GM23248 (cell line): ENCODE results near the gene FABP6. TPM values are rescaled to one million over a fixed set of nuclear protein-coding genes. Genes with fewer than 3 reads are reported as not detected.

Experiments used
- DNase-seq: peaks from one replicate; pipeline ENCODE4 v3.0.0-alpha.2; 2015
- H2AFZ ChIP-seq: fragments of 200-600 bp; sonication (generic); 2 replicates; pipeline ENCODE4 v1.6.1; 2016; ENCODE audit warnings: antibody characterized with exemption
- H3F3A ChIP-seq: fragments of 200-600 bp; sonication (generic); 2 replicates; pipeline ENCODE4 v1.6.1; 2016; ENCODE audit warnings: mild to moderate bottlenecking, antibody characterized with exemption, mixed run types; ENCODE audit not compliant: insufficient read depth
- H3K27ac ChIP-seq: fragments of 200-600 bp; sonication (generic); 2 replicates; pipeline ENCODE4 v1.5.1; 2016; ENCODE audit warnings: mild to moderate bottlenecking
- H3K27me3 ChIP-seq: fragments of 200-600 bp; sonication (generic); replicated peaks from 2 replicates; pipeline ENCODE4 v1.6.1; 2016; ENCODE audit warnings: mild to moderate bottlenecking; ENCODE audit not compliant: insufficient read depth
- H3K36me3 ChIP-seq: fragments of 200-600 bp; sonication (generic); 2 replicates; pipeline ENCODE4 v1.6.1; 2016; ENCODE audit warnings: low read depth, mild to moderate bottlenecking
- H3K4me1 ChIP-seq: fragments of 200-600 bp; sonication (generic); 2 replicates; pipeline ENCODE4 v1.6.1; 2016; ENCODE audit warnings: mild to moderate bottlenecking; ENCODE audit not compliant: insufficient read depth
- H3K4me2 ChIP-seq: fragments of 200-600 bp; sonication (generic); one replicate; pipeline ENCODE4 v1.6.1; 2016; ENCODE audit warnings: mild to moderate bottlenecking; ENCODE audit not compliant: unreplicated experiment
- H3K4me3 ChIP-seq: fragments of 200-600 bp; sonication (generic); 2 replicates; pipeline ENCODE4 v1.5.1; 2016; ENCODE audit warnings: mild to moderate bottlenecking
- H3K79me2 ChIP-seq: fragments of 200-600 bp; sonication (generic); 2 replicates; pipeline ENCODE4 v1.6.1; 2016; ENCODE audit warnings: mild to moderate bottlenecking; ENCODE audit not compliant: insufficient read depth
- H3K9ac ChIP-seq: fragments of 200-600 bp; sonication (generic); 2 replicates; pipeline ENCODE4 v1.6.1; 2016; ENCODE audit warnings: mild to moderate bottlenecking
- H3K9me2 ChIP-seq: fragments of 200-600 bp; sonication (generic); 2 replicates; pipeline ENCODE4 v1.6.1; 2016; ENCODE audit warnings: mixed run types, mild to moderate bottlenecking, moderate library complexity; ENCODE audit not compliant: insufficient read depth
- H3K9me3 ChIP-seq: fragments of 200-600 bp; sonication (generic); one replicate; pipeline ENCODE4 v1.6.1; 2017; ENCODE audit warnings: low read depth
- H4K20me1 ChIP-seq: fragments of 200-600 bp; sonication (generic); 2 replicates; pipeline ENCODE4 v1.6.0; 2016; ENCODE audit not compliant: insufficient read depth
- EZH2 ChIP-seq: fragments of 200-600 bp; sonication (generic); IDR thresholded peaks from 2 replicates; pipeline ENCODE4 v1.6.1; 2018; ENCODE audit warnings: antibody characterized with exemption, mild to moderate bottlenecking; ENCODE audit not compliant: insufficient read depth, poor library complexity, severe bottlenecking
- EZH2phosphoT487 ChIP-seq: fragments of 200-600 bp; sonication (generic); IDR thresholded peaks from 2 replicates; pipeline ENCODE4 v1.6.1; 2018; ENCODE audit warnings: antibody characterized with exemption, moderate library complexity, mild to moderate bottlenecking, low read depth; ENCODE audit not compliant: insufficient read depth
- WGBS, 2 experiments: methylation state at CpG; one replicate each; pipeline ENCODE4 v1.1.6; 2015 to 2017; ENCODE audit warnings: low lambda C conversion rate in 2 of 2, low coverage in 1 of 2; ENCODE audit errors: missing lambda C conversion rate in 2 of 2; 5-methylcytosine and 5-hydroxymethylcytosine counted together
- in situ Hi-C: fragments of 300-500 bp; cut with MboI; formaldehyde crosslinking; loops from 2 replicates; pipeline ENCODE4 v1.15.0; 2020
- polyA plus RNA-seq: library from polyadenylated mRNA; unstranded; fragments of >200 nt; fragmentation: Nextera tagmentation; extraction: Ambion mirVana; gene quantifications from 2 replicates; pipeline ENCODE4 v1.2.1, GENCODE V29; 2016
- total RNA-seq: library from RNA; depleted of rRNA; stranded (reverse); fragments of >200 nt; shearing (Covaris generic); gene quantifications from 2 replicates; pipeline ENCODE4 v1.2.3, GENCODE V29; 2014

The FABP6 gene
- total and polyA plus RNA-seq, 2 experiments from 2014 or later, result not detected

GRCh38 chr5:160235731-160236130, 6.4 kb downstream of the FABP6 start:
- DNase-seq, result no peak
- Histone ChIP-seq H3K79me2 (no peaks in the 10 kb centered on the region), H3K36me3 (no peaks in the 10 kb centered on the region), H3K4me1 (no peaks in the 10 kb centered on the region), H3K9me3 (no peaks in the 10 kb centered on the region), H4K20me1 (no peaks in the 10 kb centered on the region), H3K27me3 (peaks cover 6% of the 10 kb centered on the region; the same call in 1 of the 2 replicates), H3K9me2 (no peaks in the 10 kb centered on the region), H3K4me2 (no peak overlapping the region), H3F3A (no peaks in the 10 kb centered on the region), H3K4me3 (no peak overlapping the region), H2AFZ (no peak overlapping the region), H3K9ac (no peak overlapping the region), H3K27ac (no peak overlapping the region)
- WGBS, 2 experiments, result 80 to 88% methylated on average over 4 to 5 of the region's 5 CpGs
- in situ Hi-C loops, result no loop called here
- TF ChIP-seq EZH2 (no peak), EZH2phosphoT487 (no peak)

GRCh38 chr5:160237571-160238093, 8.3 kb downstream of the FABP6 start:
- Histone ChIP-seq H3K36me3 (no peaks in the 10 kb centered on the region), H3K27ac (no peak overlapping the region), H3K27me3 (peaks cover 6% of the 10 kb centered on the region), H2AFZ (no peak overlapping the region), H3K79me2 (no peaks in the 10 kb centered on the region), H3K9ac (no peak overlapping the region), H4K20me1 (no peaks in the 10 kb centered on the region), H3K9me3 (no peaks in the 10 kb centered on the region), H3K4me1 (no peaks in the 10 kb centered on the region), H3K9me2 (no peaks in the 10 kb centered on the region), H3K4me2 (no peak overlapping the region), H3K4me3 (no peak overlapping the region), H3F3A (no peaks in the 10 kb centered on the region)
- TF ChIP-seq EZH2phosphoT487 (no peak), EZH2 (no peak)
- in situ Hi-C loops, result no loop called here
- no peak for DNase-seq
- WGBS, 2 experiments, result 67 to 69% methylated on average over 5 of the region's 5 CpGs

GRCh38 chr5:160240350-160240749, 11.0 kb downstream of the FABP6 start:
- Histone ChIP-seq H3K9ac (no peak overlapping the region), H3K36me3 (no peaks in the 10 kb centered on the region), H3K9me2 (no peaks in the 10 kb centered on the region), H3K4me1 (no peaks in the 10 kb centered on the region), H3K27ac (no peak overlapping the region), H3K4me2 (no peak overlapping the region), H2AFZ (no peak overlapping the region), H3F3A (no peaks in the 10 kb centered on the region), H4K20me1 (no peaks in the 10 kb centered on the region), H3K4me3 (no peak overlapping the region), H3K79me2 (no peaks in the 10 kb centered on the region), H3K9me3 (no peaks in the 10 kb centered on the region), H3K27me3 (peaks cover 7% of the 10 kb centered on the region)
- DNase-seq, result no peak
- in situ Hi-C loops, result no loop called here
- WGBS, 2 experiments, result 24 to 26% methylated on average over 3 of the region's 3 CpGs
- TF ChIP-seq EZH2phosphoT487 (no peak), EZH2 (no peak)

GRCh38 chr5:160242145-160242544, 12.8 kb downstream of the FABP6 start:
- DNase-seq, result peak; percentile 11
- in situ Hi-C loops, result no loop called here
- H3K27ac ChIP-seq, result no peak overlapping the region
- H3K9me3 ChIP-seq, result no peaks in the 10 kb centered on the region
- peaks cover 14% of the 10 kb centered on the region for H3K27me3 ChIP-seq
- no peak for TF ChIP-seq EZH2phosphoT487
- no peak for TF ChIP-seq EZH2
- no peaks in the 10 kb centered on the region for H3K36me3 ChIP-seq
- H3K4me1 ChIP-seq, result no peaks in the 10 kb centered on the region
- H3K4me2 ChIP-seq, result no peak overlapping the region
- no peak overlapping the region for H3K9ac ChIP-seq
- no peak overlapping the region for H2AFZ ChIP-seq
- WGBS, 2 experiments, result 73 to 77% methylated on average over 3 of the region's 3 CpGs
- H3K4me3 ChIP-seq, result no peak overlapping the region
- H4K20me1 ChIP-seq, result no peaks in the 10 kb centered on the region
- H3K9me2 ChIP-seq, result no peaks in the 10 kb centered on the region
- H3F3A ChIP-seq, result no peaks in the 10 kb centered on the region
- no peaks in the 10 kb centered on the region for H3K79me2 ChIP-seq
